CD14-positive monocyte (primary cell): ENCODE results near the gene NRP2. TPM values are rescaled to one million over a fixed set of nuclear protein-coding genes. Genes with fewer than 3 reads are reported as not detected.

Source experiments
- DNase-seq, 3 donors: peaks; one replicate each; pipeline ENCODE4 v3.0.0-alpha.2; 2011 to 2022
- H2AFZ ChIP-seq: 2 replicates; pipeline ENCODE4 v1.6.0; 2012; ENCODE audit warnings: mild to moderate bottlenecking, low read depth, low read length, inconsistent platforms; ENCODE audit not compliant: insufficient read depth, poor library complexity, severe bottlenecking
- H3K27ac ChIP-seq, 2 donors: 1 replicate in 1 of 2; 2 replicates in 1 of 2; pipeline ENCODE4 v1.5.1; 2012 to 2013; ENCODE audit warnings: low read length in 2 of 2, control low read depth in 1 of 2, inconsistent platforms in 1 of 2, low read depth in 1 of 2, mild to moderate bottlenecking in 1 of 2
- H3K27me3 ChIP-seq, 2 donors: one replicate each; pipeline versions ENCODE4 v1.6.0 to v1.6.1; 2011 to 2013; ENCODE audit warnings: low read length in 2 of 2; ENCODE audit not compliant: control insufficient read depth in 2 of 2, insufficient read depth in 2 of 2
- H3K36me3 ChIP-seq, 2 donors: replicated peaks in 1 of 2; 1 replicate in 1 of 2; 2 replicates in 1 of 2; pipeline versions ENCODE4 v1.5.1 to v1.6.1; 2012 to 2013; ENCODE audit warnings: low read length in 2 of 2, control low read depth in 1 of 2, inconsistent platforms in 1 of 2, mild to moderate bottlenecking in 1 of 2; ENCODE audit not compliant: insufficient read depth in 2 of 2, control insufficient read depth in 1 of 2
- H3K4me1 ChIP-seq, 2 donors: 1 replicate in 1 of 2; 2 replicates in 1 of 2; pipeline versions ENCODE4 v1.5.1 to v1.6.1; 2012 to 2013; ENCODE audit warnings: low read length in 2 of 2, control low read depth in 1 of 2, inconsistent platforms in 1 of 2, mild to moderate bottlenecking in 1 of 2, moderate library complexity in 1 of 2; ENCODE audit not compliant: insufficient read depth in 2 of 2, control insufficient read depth in 1 of 2
- H3K4me2 ChIP-seq: replicated peaks from 2 replicates; pipeline ENCODE3; 2012; ENCODE audit warnings: low read length, moderate library complexity, mild to moderate bottlenecking; ENCODE audit not compliant: poor library complexity, severe bottlenecking; ENCODE audit errors: extremely low read depth
- H3K4me3 ChIP-seq, 3 experiments: fragments of 200-600 bp in 1 of 3; sonication (generic) in 1 of 3; replicated peaks in 1 of 3; 1 replicate in 2 of 3; 2 replicates in 1 of 3; pipeline ENCODE4 v1.5.1; 2011 to 2013; ENCODE audit warnings: low read length in 3 of 3, mild to moderate bottlenecking in 3 of 3, control low read depth in 2 of 3, low read depth in 2 of 3, inconsistent platforms in 1 of 3, moderate library complexity in 1 of 3
- H3K79me2 ChIP-seq: 2 replicates; pipeline ENCODE4 v1.6.0; 2012; ENCODE audit warnings: mild to moderate bottlenecking, control low read depth, inconsistent platforms, low read length, moderate library complexity; ENCODE audit not compliant: insufficient read depth
- H3K9ac ChIP-seq: 2 replicates; pipeline ENCODE4 v1.6.0; 2017; ENCODE audit warnings: low read length, mild to moderate bottlenecking; ENCODE audit not compliant: insufficient read depth, poor library complexity, severe bottlenecking
- H3K9me3 ChIP-seq, 2 donors: replicated peaks in 1 of 2; 1 replicate in 1 of 2; 2 replicates in 1 of 2; pipeline versions ENCODE4 v1.5.1 to v1.6.1; 2012 to 2013; ENCODE audit warnings: low read length in 2 of 2, control low read depth in 1 of 2; ENCODE audit not compliant: control insufficient read depth in 1 of 2, insufficient read depth in 1 of 2
- H4K20me1 ChIP-seq: 2 replicates; pipeline ENCODE4 v1.6.0; 2012; ENCODE audit warnings: mild to moderate bottlenecking, low read length, control low read depth, moderate library complexity; ENCODE audit not compliant: insufficient read depth
- H3K27ac Mint-ChIP-seq, 7 donors: one replicate each; pipeline ENCODE4 v1.8.0; 2020; ENCODE audit warnings: mild to moderate bottlenecking in 7 of 7, mixed read lengths in 7 of 7, moderate library complexity in 6 of 7, inconsistent platforms in 2 of 7
- H3K27me3 Mint-ChIP-seq, 3 donors: one replicate each; pipeline ENCODE4 v1.8.0; 2021 to 2022; ENCODE audit warnings: low read depth in 3 of 3, mild to moderate bottlenecking in 3 of 3, mixed read lengths in 3 of 3, moderate library complexity in 3 of 3, inconsistent platforms in 1 of 3
- H3K36me3 Mint-ChIP-seq, 2 donors: one replicate each; pipeline ENCODE4 v1.8.0; 2020; ENCODE audit warnings: mixed read lengths in 2 of 2, inconsistent platforms in 1 of 2, mild to moderate bottlenecking in 1 of 2
- H3K4me1 Mint-ChIP-seq: one replicate; pipeline ENCODE4 v1.8.0; 2020; ENCODE audit warnings: mild to moderate bottlenecking, mixed read lengths
- H3K4me3 Mint-ChIP-seq, 2 donors: one replicate each; pipeline ENCODE4 v1.8.0; 2020; ENCODE audit warnings: mild to moderate bottlenecking in 2 of 2, mixed read lengths in 2 of 2, moderate library complexity in 1 of 2
- H3K9me3 Mint-ChIP-seq, 7 donors: one replicate each; pipeline ENCODE4 v1.8.0; 2020 to 2022; ENCODE audit warnings: mixed read lengths in 7 of 7, mild to moderate bottlenecking in 6 of 7, moderate library complexity in 6 of 7, inconsistent platforms in 2 of 7
- CTCF ChIP-seq: fragments of 200-600 bp; IDR thresholded peaks from one replicate; pipeline ENCODE4 v1.8.0; 2022; ENCODE audit warnings: antibody characterized with exemption, mild to moderate bottlenecking
- WGBS: methylation state at CpG from one replicate; pipeline ENCODE4 v1.1.5; 2013; ENCODE audit warnings: missing lambda C conversion rate; ENCODE audit not compliant: insufficient coverage; 5-methylcytosine and 5-hydroxymethylcytosine counted together
- intact Hi-C, 2 donors: fragments of 100-400 bp; cut with micrococcal nuclease; formaldehyde crosslinking; loops; one replicate each; pipeline versions ENCODE4 v1.15.0 to v1.15.1; 2023
- polyA plus RNA-seq, 3 donors: library from polyadenylated mRNA; depleted of rRNA in 1 of 3; unstranded in 2 of 3; stranded (reverse) in 1 of 3; fragments of 300-500 nt in 2 of 3; fragments of >200 nt in 1 of 3; fragmentation: Illumina TruSeq in 2 of 3; gene quantifications; 1 replicate in 2 of 3; 2 replicates in 1 of 3; pipeline ENCODE4 v1.2.3, GENCODE V29; 2012 to 2021

Gene NRP2
- polyA plus RNA-seq, 3 donors = 0.97 to 3.3 (median 1.6) TPM

DNA sequence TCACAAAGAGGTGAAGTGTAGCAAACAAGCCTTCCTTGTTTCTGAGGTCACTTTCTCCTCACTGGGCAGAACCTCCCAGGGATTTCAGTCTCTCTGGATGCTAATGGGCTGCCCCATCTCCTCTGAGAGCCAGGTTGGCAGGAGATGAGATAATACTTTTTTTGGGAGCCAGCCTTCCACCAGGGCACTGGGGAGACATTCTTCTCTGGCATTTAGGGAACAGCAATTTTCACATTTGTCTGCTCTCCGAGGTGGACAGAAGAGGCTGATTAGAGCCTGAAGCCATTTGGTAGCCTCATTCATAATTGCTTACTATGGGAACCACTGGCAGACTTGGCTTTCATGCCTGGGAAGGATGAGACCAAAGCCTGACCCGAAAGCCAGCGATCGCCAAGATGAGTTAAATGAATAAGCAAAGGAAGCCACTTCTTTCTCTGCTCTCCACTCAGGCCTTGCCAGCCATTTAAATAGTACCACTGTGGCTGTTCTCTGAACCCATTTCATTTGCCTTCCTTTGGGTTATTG lies 70.1 kb downstream of the NRP2 start:
- no peak overlapping the region for H3K27ac Mint-ChIP-seq
- H3K27ac ChIP-seq = no peak overlapping the region
- no peak overlapping the region for H3K4me2 ChIP-seq

GRCh38 chr2:205752924-205753323 lies 70.6 kb downstream of the NRP2 start:
- H3K36me3 ChIP-seq = no peaks in the 10 kb centered on the region
- no peaks in the 10 kb centered on the region for H3K79me2 ChIP-seq
- no peaks in the 10 kb centered on the region for H4K20me1 ChIP-seq
- H3K4me3 Mint-ChIP-seq = no peak overlapping the region
- H3K27me3 Mint-ChIP-seq = peaks cover 5 to 8% (median 8%) of the 10 kb centered on the region in 3 donors
- no peaks in the 10 kb centered on the region for H3K9me3 Mint-ChIP-seq
- no peak overlapping the region for H3K27ac ChIP-seq
- H3K4me1 Mint-ChIP-seq = no peaks in the 10 kb centered on the region
- intact Hi-C loops = no loop called here
- WGBS = 100% methylated on average over 2 of the region's 8 CpGs
- no peaks in the 10 kb centered on the region for H3K27me3 ChIP-seq
- no peak for TF ChIP-seq CTCF
- H3K9me3 ChIP-seq = no peaks in the 10 kb centered on the region
- H3K4me2 ChIP-seq = no peak overlapping the region
- no peak overlapping the region for H3K9ac ChIP-seq
- no peaks in the 10 kb centered on the region for H3K36me3 Mint-ChIP-seq
- H3K4me1 ChIP-seq = no peaks in the 10 kb centered on the region
- DNase-seq = no peak
- H3K27ac Mint-ChIP-seq = no peak overlapping the region
- H2AFZ ChIP-seq = no peak overlapping the region
- no peak overlapping the region for H3K4me3 ChIP-seq

More for the DNA sequence above, 70.1 kb downstream of the NRP2 start:
- no peaks in the 10 kb centered on the region for H3K36me3 ChIP-seq
- no peak overlapping the region for H2AFZ ChIP-seq
- Mint-ChIP-seq H3K4me3 (no peak overlapping the region), H3K4me1 (no peaks in the 10 kb centered on the region), H3K36me3 (no peaks in the 10 kb centered on the region), H3K27me3 (peaks cover 5 to 10% (median 8%) of the 10 kb centered on the region in 3 donors), H3K9me3 (no peaks in the 10 kb centered on the region)
- H3K79me2 ChIP-seq = no peaks in the 10 kb centered on the region
- H3K9me3 ChIP-seq = no peaks in the 10 kb centered on the region
- no peaks in the 10 kb centered on the region for H4K20me1 ChIP-seq
- no peaks in the 10 kb centered on the region for H3K27me3 ChIP-seq
- H3K4me3 ChIP-seq = no peak overlapping the region
- intact Hi-C loops = no loop called here
- TF ChIP-seq CTCF = no peak
- DNase-seq = no peak
- 100% methylated on average over 3 of the region's 4 CpGs for WGBS
- no peaks in the 10 kb centered on the region for H3K4me1 ChIP-seq
- H3K9ac ChIP-seq = no peak overlapping the region
